Germinal center (tissue), 1 donor: ENCODE results near the gene SMG7.
A peak's percentile ranks its signal among the peaks of the same experiment; 100 is the strongest.

Experiments
- DNase-seq: peaks from one replicate; pipeline ENCODE4 v3.0.0; 2012; ENCODE audit warnings: mixed read lengths, low spot score

Gene SMG7

GRCh38 chr1:183467687-183468086 is 4.6 kb upstream of the SMG7 start:
- DNase-seq: no peak

- DNase-seq: peak; percentile 81
Measured at GRCh38 chr1:183470147-183470960, 1.9 kb upstream of the SMG7 start.

GRCh38 chr1:183470961-183471742 is 1.1 kb upstream of the SMG7 start:
- peak; percentile 40 for DNase-seq

- peak; percentile 88 for DNase-seq
Measured at GRCh38 chr1:183471743-183472487, 384 bp upstream of the SMG7 start.

- DNase-seq: no peak
Measured at GRCh38 chr1:183473217-183473536, 878 bp downstream of the SMG7 start.

DNA sequence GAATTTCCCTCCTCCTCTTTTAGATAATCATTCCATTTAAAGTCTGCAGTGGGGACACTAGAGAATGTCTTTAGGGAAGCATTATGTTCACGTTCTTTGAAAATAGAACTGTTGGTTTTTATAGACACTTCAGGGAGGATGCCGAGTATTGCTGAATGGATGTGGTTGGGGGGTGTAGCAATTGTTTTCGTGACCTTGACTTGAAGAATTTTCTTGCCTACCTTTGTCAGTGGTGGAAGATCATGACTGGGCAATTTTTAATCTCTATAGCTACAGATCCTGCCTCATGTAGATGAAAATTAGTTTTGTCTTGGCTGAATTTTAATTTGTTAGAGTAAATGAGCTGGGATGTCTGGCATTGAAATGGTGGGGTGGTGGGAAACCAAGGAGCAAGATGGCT is 3.8 kb downstream of the SMG7 start:
- no peak for DNase-seq

DNA sequence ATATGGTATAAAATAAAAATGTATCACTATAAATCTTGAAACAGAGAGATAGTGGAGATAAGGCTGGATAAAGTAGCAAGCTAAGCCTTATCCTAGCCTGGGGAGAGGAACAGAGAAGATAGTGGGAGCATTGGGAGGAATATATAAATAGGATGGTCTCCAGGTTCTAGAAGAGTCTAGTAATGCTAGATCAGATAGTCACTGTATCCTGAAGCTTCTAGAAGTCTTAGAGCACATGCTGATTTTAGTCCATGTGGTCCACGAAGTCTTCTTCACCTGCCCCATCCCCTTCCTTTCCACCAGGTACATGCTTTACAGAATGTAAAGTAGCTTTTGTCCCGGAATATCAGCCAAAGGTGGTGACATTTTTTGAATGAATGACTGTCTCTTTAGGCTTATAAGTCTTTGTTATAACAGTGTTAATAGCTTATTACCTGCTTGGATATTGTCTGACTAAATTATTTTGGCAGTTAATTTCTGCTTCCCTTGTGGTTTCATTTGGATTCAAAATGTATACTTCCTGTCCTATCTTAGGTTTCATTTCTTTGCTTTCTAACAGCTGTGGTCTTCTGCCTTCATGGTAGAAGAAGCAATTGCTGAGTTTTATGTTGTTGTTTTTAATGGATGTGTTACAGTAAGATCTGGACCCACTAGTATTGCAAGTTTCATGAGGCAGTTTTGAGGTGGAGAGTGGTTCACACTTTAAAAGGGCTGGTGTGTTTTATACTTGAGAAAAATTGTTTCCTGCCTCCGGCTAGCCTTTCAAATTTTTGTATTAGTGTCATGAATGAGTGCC is 5.9 kb downstream of the SMG7 start:
- peak; percentile 24 for DNase-seq

DNA sequence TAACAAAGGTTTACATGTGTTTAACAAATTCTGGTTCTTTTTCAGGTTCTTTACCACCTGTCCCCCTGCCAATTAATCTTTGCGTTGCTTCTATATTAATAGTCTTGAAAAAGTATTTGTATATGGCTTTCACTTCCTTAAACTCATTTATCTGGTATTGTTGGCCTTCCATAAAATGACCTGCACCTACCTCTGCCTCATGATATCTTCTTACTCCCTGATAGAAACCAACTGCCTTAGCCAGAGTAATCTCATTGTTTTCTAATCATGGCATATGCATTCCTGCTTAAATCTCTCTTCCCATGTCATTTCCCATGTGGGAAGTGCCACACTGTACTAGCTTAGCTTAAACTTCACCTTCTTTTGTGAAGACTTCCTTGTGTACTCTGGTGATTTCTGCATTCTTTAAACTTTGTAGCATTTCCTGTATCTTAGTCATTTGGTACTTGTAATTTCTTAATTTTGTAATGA is 8.7 kb downstream of the SMG7 start:
- peak; percentile 23 for DNase-seq

DNA sequence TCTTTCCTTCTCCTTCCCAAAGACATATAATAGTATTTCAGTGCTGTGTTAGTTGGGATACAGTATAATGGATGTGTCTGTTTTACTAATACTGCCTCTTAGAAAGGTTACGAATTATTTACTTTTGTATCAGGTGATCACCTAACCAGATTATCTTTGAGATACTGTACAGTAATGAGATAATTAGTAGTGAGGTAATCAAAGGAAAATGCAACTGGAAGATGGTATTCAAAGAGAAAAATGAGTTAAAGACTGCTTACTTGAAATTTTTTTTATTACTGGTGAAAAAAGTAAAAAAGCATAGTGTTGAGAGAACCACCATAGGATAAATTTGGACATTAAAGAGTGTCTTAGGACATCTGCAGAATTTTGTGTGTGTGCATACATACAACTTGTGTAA is 10.9 kb downstream of the SMG7 start:
- no peak for DNase-seq

GRCh38 chr1:183484254-183484653 is 12.0 kb downstream of the SMG7 start:
- DNase-seq: no peak

DNA sequence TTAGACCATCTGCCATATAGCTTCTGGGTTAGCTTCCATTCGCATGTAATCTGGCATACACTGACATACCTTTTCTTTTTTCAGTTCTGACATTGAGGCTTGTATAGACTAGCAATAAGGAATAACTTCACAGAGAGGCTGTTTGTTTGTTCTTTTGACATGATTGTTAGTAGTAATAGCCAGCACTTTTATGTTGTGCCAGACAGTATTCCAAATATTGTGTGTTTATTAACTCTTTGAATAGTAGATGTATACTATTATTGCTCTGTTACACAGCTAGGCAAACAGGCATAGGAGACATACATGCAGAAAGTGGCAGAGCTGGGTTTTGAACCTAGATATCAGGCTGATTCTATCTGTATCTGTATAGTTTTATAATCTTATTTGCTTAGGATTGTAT is 12.6 kb downstream of the SMG7 start:
- DNase-seq: no peak

- DNase-seq: no peak
Measured at GRCh38 chr1:183487674-183488442, 15.6 kb downstream of the SMG7 start.

DNA sequence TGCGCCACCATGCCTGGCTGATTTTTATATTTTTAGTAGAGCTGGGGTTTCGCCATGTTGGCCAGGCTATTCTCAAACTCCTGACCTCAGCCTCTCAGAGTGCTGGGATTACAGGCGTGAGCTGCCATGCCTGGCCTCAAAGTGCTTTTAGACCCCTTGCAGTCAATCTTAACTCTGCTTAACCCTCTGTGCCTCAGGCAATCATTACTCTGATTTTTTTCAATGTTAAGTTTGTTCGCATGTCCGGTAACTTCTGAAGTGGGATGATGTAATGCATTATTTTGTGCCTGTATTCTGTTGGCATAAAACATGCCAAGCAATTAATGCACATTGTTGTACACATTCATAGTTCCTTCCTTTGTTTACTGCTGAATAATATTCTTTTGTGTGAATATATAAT is 18.6 kb downstream of the SMG7 start:
- DNase-seq: no peak

GRCh38 chr1:183493540-183494245 is 21.4 kb downstream of the SMG7 start:
- DNase-seq: no peak

- no peak for DNase-seq
Measured at GRCh38 chr1:183495420-183495819, 23.1 kb downstream of the SMG7 start.

- DNase-seq: no peak
Measured at GRCh38 chr1:183497218-183497617, 24.9 kb downstream of the SMG7 start.

DNA sequence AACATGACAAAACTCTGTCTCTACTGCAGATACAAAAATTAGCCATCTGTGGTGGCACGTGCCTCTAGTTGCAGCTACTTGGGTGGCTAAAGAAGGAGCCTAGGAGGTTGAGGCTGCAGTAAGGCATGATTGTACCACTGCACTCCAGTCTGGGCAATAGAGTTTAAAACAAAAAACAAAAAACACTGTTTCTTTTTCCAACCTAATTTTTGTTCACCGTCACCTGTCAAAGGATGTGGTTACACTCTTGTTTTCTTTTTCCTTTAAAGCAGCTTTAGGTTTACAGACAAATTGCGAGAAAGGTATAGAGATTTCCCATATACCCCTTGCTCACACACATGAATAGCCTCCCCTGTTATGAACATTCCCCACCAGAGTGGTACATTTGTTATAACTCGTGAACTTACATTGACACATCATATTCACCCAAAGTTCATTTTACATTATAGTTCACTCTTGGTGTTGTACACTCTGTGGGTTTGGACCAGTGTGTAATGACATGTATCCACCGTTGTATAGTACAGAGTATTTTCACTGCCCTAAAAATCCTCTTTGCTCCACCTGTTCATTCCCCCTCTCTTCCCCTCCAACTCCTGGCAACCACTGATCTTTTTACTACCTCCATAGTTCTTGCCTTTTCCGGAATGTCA is 26.2 kb downstream of the SMG7 start:
- no peak for DNase-seq

- DNase-seq: no peak
Measured at GRCh38 chr1:183505454-183506089, 33.3 kb downstream of the SMG7 start.

- DNase-seq: no peak
Measured at GRCh38 chr1:183506561-183506960, 34.3 kb downstream of the SMG7 start.
